ENCODE data around the gene BTN1A1. TPM values are rescaled to one million over a fixed set of nuclear protein-coding genes. Genes with fewer than 3 reads are reported as not detected.
A peak's percentile ranks its signal among the peaks of the same experiment; 100 is the strongest.

Gene BTN1A1
- total and polyA plus RNA-seq, 9 of the 15 experiments (the other 6 are each of a cell fraction or from before 2014, with no cell fraction given) = 0.01 to 0.15 (median 0.06) TPM; not detected in 4

GRCh38 chr6:26556263-26557070 is 56.4 kb downstream of the BTN1A1 start (continued):
- TF ChIP-seq ZBTB34 (CRISPR knock-in tag; IDR thresholded peaks at IDR 0.05) = no peak
- peak; percentile 94 for TF ChIP-seq TEAD4 (IDR thresholded peaks at IDR 0.05; ENCODE audit: low read length)
- TF ChIP-seq TEAD4 (CRISPR knock-in tag; IDR thresholded peaks at IDR 0.05; ENCODE audit: borderline replicate concordance) = no peak
- no peak for TF ChIP-seq ZKSCAN8 (CRISPR knock-in tag; IDR thresholded peaks at IDR 0.05)
- 0 out of 2 replicates have a peak, but pooled peaks have one; percentile 66 for TF ChIP-seq ZC3H11A (IDR thresholded peaks at IDR 0.05; ENCODE audit: low read depth, low read length)
- no peak for TF ChIP-seq PHF8 (IDR thresholded peaks at IDR 0.05; ENCODE audit: borderline replicate concordance, low read length)
- TF ChIP-seq GTF2F1 (IDR thresholded peaks at IDR 0.05; ENCODE audit: low read depth, low read length) = 0 out of 2 replicates have a peak, but pooled peaks have one; percentile 26
- TF ChIP-seq ZNF146 (CRISPR knock-in tag; IDR thresholded peaks at IDR 0.05; ENCODE audit: unreplicated experiment) = no peak
- TF ChIP-seq AFF4 (CRISPR knock-in tag; IDR thresholded peaks at IDR 0.05) = peak; percentile 37; the same call in 1 of the 2 replicates
- TF ChIP-seq PRDM10 (IDR thresholded peaks at IDR 0.05; ENCODE audit: partially characterized antibody) = no peak
- peak; percentile 8 for TF ChIP-seq PHF21A (IDR thresholded peaks at IDR 0.05; ENCODE audit: borderline replicate concordance, low read depth)
- no peak for TF ChIP-seq KLF13 (tag; IDR thresholded peaks at IDR 0.05; ENCODE audit: borderline replicate concordance, low read depth)
- no peak for TF ChIP-seq ZNF79 (CRISPR knock-in tag; IDR thresholded peaks at IDR 0.05; ENCODE audit: low read depth)
- TF ChIP-seq MXI1 (IDR thresholded peaks at IDR 0.05; ENCODE audit: low read depth, low read length) = no peak
- TF ChIP-seq BHLHE40 (IDR thresholded peaks at IDR 0.05; ENCODE audit: low read length) = no peak
